Measurements from ENCODE around the gene ECHS1. TPM values are rescaled to one million over a fixed set of nuclear protein-coding genes. Genes with fewer than 3 reads are reported as not detected.

ECHS1 gene
- total and polyA plus RNA-seq, 2 donors (not counting 1 experiment from before 2014, with no cell fraction given), result 19.3 to 29.5 TPM

DNA sequence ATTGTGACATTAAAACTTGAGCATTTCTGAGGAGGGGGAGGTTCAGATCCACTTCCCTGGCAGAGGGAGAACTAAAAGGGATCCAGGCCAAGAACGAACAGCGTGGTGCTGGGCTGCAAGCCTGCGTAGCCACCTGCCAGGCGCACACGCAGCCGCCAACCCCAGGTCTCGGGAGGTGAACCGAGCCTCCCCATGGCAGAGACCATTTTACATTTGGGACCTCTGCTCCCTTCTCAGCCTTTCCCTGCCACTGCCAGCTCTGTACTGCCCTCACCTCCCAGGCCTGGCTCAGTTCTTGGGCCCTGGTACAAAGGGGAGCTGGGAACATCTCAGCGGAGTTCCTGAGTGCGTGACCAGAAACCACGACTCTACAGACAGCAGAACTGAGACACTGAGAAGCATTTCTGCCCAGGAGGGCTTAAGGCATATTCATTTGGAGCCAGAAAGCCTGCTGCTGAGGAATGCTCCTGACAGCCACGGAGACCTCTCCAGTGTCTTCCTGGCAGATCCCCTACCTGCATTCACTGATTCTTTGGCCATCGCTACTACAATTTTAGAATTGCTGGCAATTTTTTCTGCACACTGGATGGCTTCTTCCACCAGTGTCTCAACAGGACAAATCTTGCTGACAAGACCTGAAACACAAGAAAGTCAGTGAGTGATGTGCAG is 7.6 kb downstream of the ECHS1 start:
- intact Hi-C loops (cut with micrococcal nuclease), result no loop called here
- Histone ChIP-seq H3K27me3 (replicated peaks in 1 of 4; ENCODE audit: control extremely low read depth in 1 of 4, control insufficient read depth in 3 of 4, insufficient read depth in 4 of 4, low read length in 3 of 4) (no peaks in the 10 kb centered on the region), H3K27ac (ENCODE audit: low read length in 2 of 2) (no peak overlapping the region), H3K4me1 (ENCODE audit: control insufficient read depth in 2 of 2, insufficient read depth in 2 of 2, low read length in 2 of 2) (peaks cover 12 to 19% of the 10 kb centered on the region in 2 donors), H3K4me2 (replicated peaks; ENCODE audit: low read depth, low read length, poor library complexity, severe bottlenecking) (no peak overlapping the region), H2AFZ (ENCODE audit: insufficient read depth, low read depth, low read length, poor library complexity, severe bottlenecking) (no peak overlapping the region), H3K9ac (ENCODE audit: low read length) (no peak overlapping the region), H3K9me3 (ENCODE audit: control extremely low read depth in 1 of 3, control insufficient read depth in 2 of 3, insufficient read depth in 1 of 3, low read length in 2 of 3) (peaks cover 0 to 8% (median 0%) of the 10 kb centered on the region in 3 donors), H4K20me1 (ENCODE audit: control insufficient read depth, insufficient read depth, low read length, poor library complexity, severe bottlenecking) (no peaks in the 10 kb centered on the region), H3K36me3 (replicated peaks in 1 of 2; ENCODE audit: control extremely low read depth in 1 of 2, control insufficient read depth in 1 of 2, extremely low read depth in 1 of 2, insufficient read depth in 2 of 2, low read length in 1 of 2) (peaks cover 0 to 53% of the 10 kb centered on the region in 2 experiments), H3K79me2 (ENCODE audit: control insufficient read depth, insufficient read depth, low read length) (no peaks in the 10 kb centered on the region), H3K4me3 (ENCODE audit: control extremely low read depth in 1 of 5, extremely low read depth in 1 of 5, insufficient read depth in 1 of 5, low read depth in 2 of 5, low read length in 4 of 5) (no peak overlapping the region)
- Mint-ChIP-seq H3K27me3 (no peaks in the 10 kb centered on the region), H3K4me3 (no peak overlapping the region), H3K9me3 (ENCODE audit: insufficient read depth) (no peaks in the 10 kb centered on the region), H3K4me1 (peaks cover 17% of the 10 kb centered on the region), H3K27ac (no peak overlapping the region)
- no peak for ATAC-seq (ENCODE audit: low read depth)
- TF ChIP-seq EZH2 (IDR thresholded peaks at IDR 0.05; ENCODE audit: borderline replicate concordance, insufficient read depth, low read depth, low read length, poor library complexity, severe bottlenecking), result no peak
- TF ChIP-seq, protein P1, sequence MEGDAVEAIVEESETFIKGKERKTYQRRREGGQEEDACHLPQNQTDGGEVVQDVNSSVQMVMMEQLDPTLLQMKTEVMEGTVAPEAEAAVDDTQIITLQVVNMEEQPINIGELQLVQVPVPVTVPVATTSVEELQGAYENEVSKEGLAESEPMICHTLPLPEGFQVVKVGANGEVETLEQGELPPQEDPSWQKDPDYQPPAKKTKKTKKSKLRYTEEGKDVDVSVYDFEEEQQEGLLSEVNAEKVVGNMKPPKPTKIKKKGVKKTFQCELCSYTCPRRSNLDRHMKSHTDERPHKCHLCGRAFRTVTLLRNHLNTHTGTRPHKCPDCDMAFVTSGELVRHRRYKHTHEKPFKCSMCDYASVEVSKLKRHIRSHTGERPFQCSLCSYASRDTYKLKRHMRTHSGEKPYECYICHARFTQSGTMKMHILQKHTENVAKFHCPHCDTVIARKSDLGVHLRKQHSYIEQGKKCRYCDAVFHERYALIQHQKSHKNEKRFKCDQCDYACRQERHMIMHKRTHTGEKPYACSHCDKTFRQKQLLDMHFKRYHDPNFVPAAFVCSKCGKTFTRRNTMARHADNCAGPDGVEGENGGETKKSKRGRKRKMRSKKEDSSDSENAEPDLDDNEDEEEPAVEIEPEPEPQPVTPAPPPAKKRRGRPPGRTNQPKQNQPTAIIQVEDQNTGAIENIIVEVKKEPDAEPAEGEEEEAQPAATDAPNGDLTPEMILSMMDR (IDR thresholded peaks at IDR 0.05), result no peak
- 89% methylated on average over 13 of the region's 13 CpGs for WGBS (ENCODE audit: insufficient coverage)
- ChIA-PET CTCF (no interaction called here), POLR2A (no interaction called here)
- no peak for DNase-seq

DNA sequence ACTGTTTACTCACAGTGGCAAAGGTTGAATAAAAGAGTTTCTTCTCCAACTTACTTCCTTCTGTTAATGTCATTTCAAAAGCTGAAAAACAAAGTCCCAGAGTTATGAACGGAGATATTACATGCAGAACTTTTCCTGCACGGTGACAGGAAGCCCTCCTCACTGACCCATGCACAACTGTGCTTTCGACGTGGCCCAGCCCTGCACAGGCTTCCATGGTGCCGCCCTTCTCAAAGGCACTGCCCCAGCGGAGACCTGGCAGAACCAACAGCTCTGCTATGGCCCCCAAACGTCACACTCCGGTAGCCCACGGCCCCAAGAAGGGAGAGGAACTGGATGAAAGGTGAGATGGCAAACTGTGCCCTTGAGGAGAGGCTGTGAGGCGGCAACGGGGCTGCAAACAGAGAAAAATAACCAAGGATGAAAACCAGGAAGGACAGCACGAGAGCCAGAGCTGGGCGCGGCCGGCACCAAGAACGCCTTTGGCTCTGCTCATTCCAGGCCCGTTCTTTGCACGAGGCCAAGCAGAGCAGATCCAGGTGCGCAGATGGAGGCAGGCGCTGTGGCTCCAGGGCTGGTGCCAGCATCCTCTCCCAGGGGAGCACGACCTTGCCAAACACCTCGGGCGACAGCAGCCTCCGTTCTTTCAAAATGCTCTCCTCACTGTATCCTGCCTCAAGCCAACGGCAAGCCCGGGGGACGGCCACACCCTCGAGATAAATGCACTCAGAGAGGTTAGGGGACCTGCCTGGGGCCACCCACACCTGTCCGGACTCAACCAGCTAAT is 8.3 kb downstream of the ECHS1 start:
- H3K36me3 ChIP-seq (replicated peaks in 1 of 2; ENCODE audit: control extremely low read depth in 1 of 2, control insufficient read depth in 1 of 2, extremely low read depth in 1 of 2, insufficient read depth in 2 of 2, low read length in 1 of 2), result peaks cover 0 to 46% of the 10 kb centered on the region in 2 experiments
- no peak for TF ChIP-seq EZH2 (IDR thresholded peaks at IDR 0.05; ENCODE audit: borderline replicate concordance, insufficient read depth, low read depth, low read length, poor library complexity, severe bottlenecking)
- TF ChIP-seq, protein P1 (IDR thresholded peaks at IDR 0.05), result no peak
- POLR2A ChIA-PET, result no interaction called here

More for the DNA sequence above, 8.3 kb downstream of the ECHS1 start:
- H3K27ac Mint-ChIP-seq, result no peak overlapping the region
- no peak for DNase-seq
- Histone ChIP-seq H4K20me1 (ENCODE audit: control insufficient read depth, insufficient read depth, low read length, poor library complexity, severe bottlenecking) (no peaks in the 10 kb centered on the region), H3K79me2 (ENCODE audit: control insufficient read depth, insufficient read depth, low read length) (no peaks in the 10 kb centered on the region), H3K27ac (ENCODE audit: low read length in 2 of 2) (no peak overlapping the region), H3K4me2 (replicated peaks; ENCODE audit: low read depth, low read length, poor library complexity, severe bottlenecking) (no peak overlapping the region), H2AFZ (ENCODE audit: insufficient read depth, low read depth, low read length, poor library complexity, severe bottlenecking) (no peak overlapping the region), H3K27me3 (replicated peaks in 1 of 4; ENCODE audit: control extremely low read depth in 1 of 4, control insufficient read depth in 3 of 4, insufficient read depth in 4 of 4, low read length in 3 of 4) (no peaks in the 10 kb centered on the region), H3K9ac (ENCODE audit: low read length) (no peak overlapping the region), H3K4me3 (ENCODE audit: control extremely low read depth in 1 of 5, extremely low read depth in 1 of 5, insufficient read depth in 1 of 5, low read depth in 2 of 5, low read length in 4 of 5) (no peak overlapping the region), H3K9me3 (ENCODE audit: control extremely low read depth in 1 of 3, control insufficient read depth in 2 of 3, insufficient read depth in 1 of 3, low read length in 2 of 3) (peaks cover 0 to 10% (median 0%) of the 10 kb centered on the region in 3 donors), H3K4me1 (ENCODE audit: control insufficient read depth in 2 of 2, insufficient read depth in 2 of 2, low read length in 2 of 2) (peaks cover 12 to 21% of the 10 kb centered on the region in 2 donors)
- no peak for ATAC-seq (ENCODE audit: low read depth)
- H3K9me3 Mint-ChIP-seq (ENCODE audit: insufficient read depth), result no peaks in the 10 kb centered on the region
- CTCF ChIA-PET, result no interaction called here
- no peaks in the 10 kb centered on the region for H3K27me3 Mint-ChIP-seq
- intact Hi-C loops (cut with micrococcal nuclease), result no loop called here
- H3K4me3 Mint-ChIP-seq, result no peak overlapping the region
- 96% methylated on average over 23 of the region's 29 CpGs for WGBS (ENCODE audit: insufficient coverage)
- H3K4me1 Mint-ChIP-seq, result peaks cover 25% of the 10 kb centered on the region

All from B cell (primary cell).